B cell (primary cell): ENCODE measurements around the gene LGI2. TPM values are rescaled to one million over a fixed set of nuclear protein-coding genes. Genes with fewer than 3 reads are reported as not detected.

Experiments
- ATAC-seq: fragments of 200-7000 bp; cut with Tn5 transposase; one replicate; pipeline ENCODE4 v1.10.0; 2021; ENCODE audit warnings: low read depth, mild to moderate bottlenecking, moderate number of reproducible peaks, moderate library complexity
- CTCF ChIA-PET: fragments of 350-600 bp; sonication (Branson Sonifier 250); formaldehyde crosslinking; loops from one replicate; lab custom pipeline; 2021; ENCODE audit warnings: antibody characterized with exemption, inconsistent platforms; lab: Charles Lee
- POLR2A ChIA-PET: fragments of 350-600 bp; sonication (Branson Sonifier 250); formaldehyde crosslinking; loops from one replicate; lab custom pipeline; 2021; ENCODE audit warnings: antibody characterized with exemption; lab: Charles Lee
- DNase-seq: peaks from one replicate; pipeline ENCODE4 v3.0.0; 2013
- H2AFZ ChIP-seq: 2 replicates; pipeline ENCODE4 v1.6.1; 2012; ENCODE audit warnings: mild to moderate bottlenecking, low read depth, low read length; ENCODE audit not compliant: insufficient read depth, poor library complexity, severe bottlenecking
- H3K27ac ChIP-seq, 2 donors: 1 replicate in 1 of 2; 2 replicates in 1 of 2; pipeline ENCODE4 v1.5.1; 2012 to 2013; ENCODE audit warnings: low read length in 2 of 2, mild to moderate bottlenecking in 2 of 2, moderate library complexity in 1 of 2
- H3K27me3 ChIP-seq, 4 experiments: fragments of 200-600 bp in 1 of 4; sonication (generic) in 1 of 4; replicated peaks in 1 of 4; 1 replicate in 2 of 4; 2 replicates in 2 of 4; pipeline versions ENCODE4 v1.6.1 to v1.7.0; 2013 to 2016; ENCODE audit warnings: low read length in 3 of 4, mild to moderate bottlenecking in 2 of 4, mixed read lengths in 1 of 4, moderate library complexity in 1 of 4; ENCODE audit not compliant: insufficient read depth in 4 of 4, control insufficient read depth in 3 of 4; ENCODE audit errors: control extremely low read depth in 1 of 4
- H3K36me3 ChIP-seq, 2 experiments: replicated peaks in 1 of 2; 1 replicate in 1 of 2; 2 replicates in 1 of 2; pipeline versions ENCODE4 v1.6.1 to v1.7.1; 2013; ENCODE audit warnings: low read length in 1 of 2; ENCODE audit not compliant: insufficient read depth in 2 of 2, control insufficient read depth in 1 of 2; ENCODE audit errors: control extremely low read depth in 1 of 2, extremely low read depth in 1 of 2
- H3K4me1 ChIP-seq, 2 donors: fragments of 200-600 bp in 1 of 2; sonication (generic) in 1 of 2; 1 replicate in 1 of 2; 2 replicates in 1 of 2; pipeline versions ENCODE4 v1.5.1 to v1.6.1; 2013 to 2017; ENCODE audit warnings: low read length in 2 of 2; ENCODE audit not compliant: control insufficient read depth in 2 of 2, insufficient read depth in 2 of 2
- H3K4me2 ChIP-seq: replicated peaks from 2 replicates; pipeline ENCODE3; 2012; ENCODE audit warnings: mild to moderate bottlenecking, low read depth, low read length; ENCODE audit not compliant: poor library complexity, severe bottlenecking
- H3K4me3 ChIP-seq, 5 experiments: fragments of 200-600 bp in 1 of 5; sonication (generic) in 1 of 5; 1 replicate in 3 of 5; 2 replicates in 2 of 5; pipeline versions ENCODE4 v1.5.1 to v1.7.0; 2011 to 2016; ENCODE audit warnings: low read length in 4 of 5, mild to moderate bottlenecking in 4 of 5, low read depth in 2 of 5, control low read depth in 1 of 5, moderate library complexity in 1 of 5; ENCODE audit not compliant: insufficient read depth in 1 of 5; ENCODE audit errors: control extremely low read depth in 1 of 5, extremely low read depth in 1 of 5
- H3K79me2 ChIP-seq: fragments of 200-600 bp; sonication (generic); one replicate; pipeline ENCODE4 v1.6.0; 2016; ENCODE audit warnings: low read length; ENCODE audit not compliant: control insufficient read depth, insufficient read depth
- H3K9ac ChIP-seq: fragments of 200-600 bp; sonication (generic); 2 replicates; pipeline ENCODE4 v1.6.1; 2017; ENCODE audit warnings: mild to moderate bottlenecking, low read length, moderate library complexity
- H3K9me3 ChIP-seq, 3 donors: one replicate each; pipeline versions ENCODE4 v1.6.1 to v1.7.1; 2013; ENCODE audit warnings: low read length in 2 of 3; ENCODE audit not compliant: control insufficient read depth in 2 of 3, insufficient read depth in 1 of 3; ENCODE audit errors: control extremely low read depth in 1 of 3
- H4K20me1 ChIP-seq: 2 replicates; pipeline ENCODE4 v1.6.0; 2012; ENCODE audit warnings: mild to moderate bottlenecking, low read length; ENCODE audit not compliant: insufficient read depth, control insufficient read depth, poor library complexity, severe bottlenecking
- H3K27ac Mint-ChIP-seq: one replicate; pipeline ENCODE4 v1.8.0; 2021; ENCODE audit warnings: mixed read lengths
- H3K27me3 Mint-ChIP-seq: one replicate; pipeline ENCODE4 v1.8.0; 2021; ENCODE audit warnings: mixed read lengths
- H3K4me1 Mint-ChIP-seq: one replicate; pipeline ENCODE4 v1.8.0; 2021; ENCODE audit warnings: mixed read lengths
- H3K4me3 Mint-ChIP-seq: one replicate; pipeline ENCODE4 v1.8.0; 2021; ENCODE audit warnings: mixed read lengths
- H3K9me3 Mint-ChIP-seq: one replicate; pipeline ENCODE4 v1.8.0; 2022; ENCODE audit warnings: mixed read lengths; ENCODE audit not compliant: insufficient read depth
- CTCF ChIP-seq: fragments of 200-600 bp; IDR thresholded peaks from one replicate; pipeline ENCODE4 v1.8.0; 2022; ENCODE audit warnings: antibody characterized with exemption, mild to moderate bottlenecking
- EZH2 ChIP-seq: IDR thresholded peaks from 2 replicates; pipeline ENCODE4 v1.6.1; 2012; ENCODE audit warnings: borderline replicate concordance, low read depth, mild to moderate bottlenecking, moderate library complexity, low read length; ENCODE audit not compliant: insufficient read depth, poor library complexity, severe bottlenecking
- WGBS: methylation state at CpG from one replicate; pipeline ENCODE4 v1.1.5; 2013; ENCODE audit warnings: missing lambda C conversion rate; ENCODE audit not compliant: insufficient coverage; 5-methylcytosine and 5-hydroxymethylcytosine counted together
- intact Hi-C: fragments of 100-400 bp; cut with micrococcal nuclease; formaldehyde crosslinking; loops from one replicate; pipeline ENCODE4 v1.10.0; 2022
- polyA plus RNA-seq: library from polyadenylated mRNA; depleted of rRNA; stranded (reverse); fragments of >200 nt; gene quantifications from 2 replicates; pipeline ENCODE4 v1.2.3, GENCODE V29; 2012
- total RNA-seq, 2 donors: library from RNA; stranded (reverse); fragments of 120-200 nt in 1 of 2; gene quantifications; 1 replicate in 1 of 2; 2 replicates in 1 of 2; pipeline versions ENCODE4 v1.2.3 to v1.2.4, GENCODE V29; 2013 to 2022

LGI2 gene
- total and polyA plus RNA-seq, 2 donors (not counting 1 experiment from before 2014, with no cell fraction given), result not detected

- Histone ChIP-seq H3K9ac (no peak overlapping the region), H3K36me3 (no peaks in the 10 kb centered on the region), H3K27ac (no peak overlapping the region), H3K4me2 (no peak overlapping the region), H3K9me3 (no peaks in the 10 kb centered on the region), H3K4me1 (no peaks in the 10 kb centered on the region), H3K79me2 (no peaks in the 10 kb centered on the region), H2AFZ (no peak overlapping the region), H3K4me3 (no peak overlapping the region), H4K20me1 (no peaks in the 10 kb centered on the region), H3K27me3 (peaks cover 0 to 7% (median 1%) of the 10 kb centered on the region in 4 experiments)
- POLR2A ChIA-PET, result no interaction called here
- Mint-ChIP-seq H3K27ac (no peak overlapping the region), H3K27me3 (peaks cover 43% of the 10 kb centered on the region), H3K4me3 (no peak overlapping the region), H3K9me3 (no peaks in the 10 kb centered on the region), H3K4me1 (no peaks in the 10 kb centered on the region)
- CTCF ChIA-PET, result no interaction called here
- no peak for ATAC-seq
- intact Hi-C loops, result no loop called here
- WGBS, result 71% methylated on average over 1 of the region's 1 CpG
- TF ChIP-seq CTCF (no peak), EZH2 (no peak)
- DNase-seq, result no peak
These were observed 8.0 kb downstream of the LGI2 start for GRCh38 chr4:25022766-25023165.

GRCh38 chr4:25021216-25021615 is 9.5 kb downstream of the LGI2 start:
- H3K27me3 ChIP-seq, result no peaks in the 10 kb centered on the region
- no peak for TF ChIP-seq EZH2
- TF ChIP-seq CTCF, result no peak
- ChIA-PET CTCF (no interaction called here), POLR2A (no interaction called here)
- ATAC-seq, result no peak
- Mint-ChIP-seq H3K4me3 (no peak overlapping the region), H3K9me3 (no peaks in the 10 kb centered on the region), H3K27me3 (peaks cover 30% of the 10 kb centered on the region), H3K4me1 (no peaks in the 10 kb centered on the region), H3K27ac (no peak overlapping the region)
- H3K4me1 ChIP-seq, result no peaks in the 10 kb centered on the region
- no peak overlapping the region for H2AFZ ChIP-seq
- no peak overlapping the region for H3K9ac ChIP-seq
- intact Hi-C loops, result no loop called here
- no peaks in the 10 kb centered on the region for H3K79me2 ChIP-seq
- no peak for DNase-seq
- H3K36me3 ChIP-seq, result no peaks in the 10 kb centered on the region
- no peak overlapping the region for H3K4me2 ChIP-seq
- no CpG with 5 or more reads among the region's 2 CpGs for WGBS
- H4K20me1 ChIP-seq, result no peaks in the 10 kb centered on the region
- H3K27ac ChIP-seq, result no peak overlapping the region
- no peaks in the 10 kb centered on the region for H3K9me3 ChIP-seq
- H3K4me3 ChIP-seq, result no peak overlapping the region
